GM12878 (cell line): Measurements from ENCODE around the gene HAO2. TPM values are rescaled to one million over a fixed set of nuclear protein-coding genes. Genes with fewer than 3 reads are reported as not detected.

Experiments
- ATAC-seq: fragments of 200-7000 bp; cut with Tn5 transposase; 3 replicates; pipeline ENCODE4 v1.9.1; 2020; ENCODE audit warnings: mild to moderate bottlenecking, moderate library complexity
- BruUV-seq: library from RNA; stranded (reverse); fragments of 400-500 nt; replicated peaks from 2 replicates; lab custom pipeline; 2021; lab: Mats Ljungman, UMichigan
- CTCF ChIA-PET: fragments of 300-600 bp; sonication (Branson Sonifier 250); formaldehyde crosslinking; extraction: SDS; loops from one replicate; lab custom pipeline; 2021; ENCODE audit warnings: inconsistent platforms; lab: Yijun Ruan, JAX
- POLR2A ChIA-PET: fragments of 350-600 bp; formaldehyde crosslinking; extraction: SDS; loops from one replicate; lab custom pipeline; 2021; ENCODE audit warnings: inconsistent platforms; lab: Charles Lee
- RAD21 ChIA-PET: fragments of 300-600 bp; sonication (Branson Sonifier 250); formaldehyde crosslinking; loops from one replicate; lab custom pipeline; 2023; ENCODE audit warnings: antibody characterized with exemption; ENCODE audit not compliant: unreplicated experiment; lab: Charles Lee
- SMC1A ChIA-PET: fragments of 300-600 bp; sonication (Branson Sonifier 250); formaldehyde crosslinking; loops from one replicate; lab custom pipeline; 2023; ENCODE audit not compliant: unreplicated experiment, uncharacterized antibody; lab: Charles Lee
- DNase-seq: peaks from one replicate; pipeline ENCODE4 v3.0.0-alpha.2; 2011; ENCODE audit warnings: low read depth, low spot score
- FAIRE-seq: peaks from 3 replicates; lab custom pipeline; 2011; peaks lifted over from hg19 to GRCh38; lab: Jason Lieb, UNC
- H2AFZ ChIP-seq: 2 replicates; pipeline ENCODE4 v1.6.0; 2011; ENCODE audit warnings: low read depth, low read length, control low read depth; ENCODE audit not compliant: control insufficient read depth
- H3K27ac ChIP-seq: 2 replicates; pipeline ENCODE4 v1.5.1; 2011; ENCODE audit warnings: control low read depth; ENCODE audit not compliant: control insufficient read depth, insufficient read depth
- H3K27me3 ChIP-seq, 2 experiments: replicated peaks in 1 of 2; 2 replicates each; pipeline versions ENCODE4 v1.6.0 to v1.6.1; 2011; ENCODE audit warnings: low read length in 1 of 2; ENCODE audit not compliant: control insufficient read depth in 2 of 2, insufficient read depth in 2 of 2
- H3K36me3 ChIP-seq, 2 experiments: 2 replicates each; pipeline ENCODE4 v1.5.1; 2011; ENCODE audit warnings: low read length in 1 of 2; ENCODE audit not compliant: control insufficient read depth in 2 of 2, insufficient read depth in 2 of 2
- H3K4me1 ChIP-seq: 2 replicates; pipeline ENCODE4 v1.6.1; 2011; ENCODE audit warnings: mild to moderate bottlenecking, low read length, moderate library complexity, mixed read lengths; ENCODE audit not compliant: control insufficient read depth, insufficient read depth
- H3K4me2 ChIP-seq: 2 replicates; pipeline ENCODE4 v1.6.0; 2011; ENCODE audit warnings: control low read depth; ENCODE audit not compliant: control insufficient read depth, insufficient read depth
- H3K4me3 ChIP-seq: fragments of 200-600 bp; sonication (generic); 2 replicates; pipeline ENCODE4 v1.5.1; 2016
- H3K79me2 ChIP-seq: 2 replicates; pipeline ENCODE4 v1.6.0; 2011; ENCODE audit warnings: low read length; ENCODE audit not compliant: control insufficient read depth, insufficient read depth
- H3K9ac ChIP-seq: 2 replicates; pipeline ENCODE4 v1.8.0; 2011; ENCODE audit warnings: low read length, control low read depth, mixed read lengths; ENCODE audit not compliant: control insufficient read depth, insufficient read depth
- H3K9me3 ChIP-seq: replicated peaks from 3 replicates; pipeline ENCODE4 v1.5.1; 2011; ENCODE audit warnings: mild to moderate bottlenecking, low read length; ENCODE audit not compliant: control insufficient read depth, insufficient read depth
- H4K20me1 ChIP-seq: 2 replicates; pipeline ENCODE4 v1.6.0; 2011; ENCODE audit not compliant: control insufficient read depth, insufficient read depth
- ATF7 ChIP-seq: fragments of 450-650 bp; IDR thresholded peaks from 2 replicates; pipeline ENCODE4 v1.6.1; 2016; ENCODE audit warnings: low read depth, mild to moderate bottlenecking
- WGBS: methylation state at CpG from one replicate; pipeline ENCODE4 v1.1.6; 2016; ENCODE audit warnings: low lambda C conversion rate; ENCODE audit not compliant: insufficient replicate concordance, insufficient coverage; ENCODE audit errors: missing lambda C conversion rate; 5-methylcytosine and 5-hydroxymethylcytosine counted together
- in situ Hi-C: fragments of 300-500 bp; cut with MboI; formaldehyde crosslinking; loops from 9 replicates; pipeline ENCODE4 v1.14.3; 2018; ENCODE audit warnings: mixed read lengths
- intact Hi-C: fragments of 100-400 bp; cut with micrococcal nuclease; formaldehyde crosslinking; loops from one replicate; pipeline ENCODE4 v1.14.2; 2022; ENCODE audit not compliant: unreplicated experiment
- polyA plus RNA-seq, 11 experiments: library from polyadenylated mRNA; depleted of rRNA in 4 of 11; unstranded in 6 of 11; stranded (reverse) in 5 of 11; fragments of >200 nt; fragmentation: Nextera tagmentation in 4 of 11; fragmentation: Illumina TruSeq in 1 of 11; extraction: Ambion mirVana in 4 of 11; extraction: Trizol in 1 of 11; gene quantifications; 1 replicate in 1 of 11; 2 replicates in 10 of 11; pipeline versions ENCODE4 v1.2.1 to v1.2.3, GENCODE V29; 2011 to 2016; ENCODE audit warnings: inconsistent platforms in 2 of 11, missing spikeins in 2 of 11, low read depth in 1 of 11
- total RNA-seq, 4 experiments: library from RNA; depleted of rRNA in 3 of 4; stranded (reverse); fragments of >200 nt in 3 of 4; fragmentation: Illumina TruSeq in 1 of 4; extraction: Trizol in 1 of 4; gene quantifications; 2 replicates each; pipeline versions ENCODE4 v1.2.1 to v1.2.3, GENCODE V29; 2013 to 2021
- TF ChIP-seq, protein P1 (sequence below): fragments of 450-650 bp; IDR thresholded peaks from 2 replicates; pipeline ENCODE4 v1.6.1; 2017; ENCODE audit warnings: low read depth, mild to moderate bottlenecking, moderate library complexity

Gene HAO2
- total and polyA plus RNA-seq, 10 of the 15 experiments (the other 5 are each of a cell fraction or from before 2014, with no cell fraction given), result not detected

GRCh38 chr1:119374208-119374874 is 5.8 kb downstream of the HAO2 start:
- Histone ChIP-seq H2AFZ (peak overlapping the region; percentile 27; the same call in 1 of the 2 replicates), H3K79me2 (no peaks in the 10 kb centered on the region), H4K20me1 (no peaks in the 10 kb centered on the region), H3K4me2 (no peak overlapping the region), H3K9ac (no peak overlapping the region; the same call in 1 of the 2 replicates), H3K27me3 (no peaks in the 10 kb centered on the region), H3K36me3 (no peaks in the 10 kb centered on the region), H3K9me3 (no peaks in the 10 kb centered on the region; the same call in 2 of the 3 replicates), H3K4me1 (peaks cover 5% of the 10 kb centered on the region; the same call in 1 of the 2 replicates), H3K4me3 (no peak overlapping the region), H3K27ac (no peak overlapping the region)
- no TSS peak for BruUV-seq
- ChIA-PET CTCF (interaction anchor here (0.7 to 3.5 kb wide), 7 partner anchors 10 to 98 kb away, joined by 3 to 27 read pairs (median 6); no protein-coding TSS in a partner anchor), SMC1A (interaction anchor here (0.8 to 2.3 kb wide), 5 partner anchors 15 to 301 kb away, joined by 3 to 12 read pairs (median 4); no protein-coding TSS in a partner anchor), RAD21 (interaction anchor here (1.3 to 1.9 kb wide), 2 partner anchors 52 to 99 kb away, joined by 3 to 6 read pairs; no protein-coding TSS in a partner anchor), POLR2A (interaction anchor here (0.6 kb wide), 1 partner anchor 16 kb away, joined by 3 read pairs; no protein-coding TSS in a partner anchor)
- DNase-seq, result no peak
- no peak for TF ChIP-seq ATF7
- TF ChIP-seq, protein P1, sequence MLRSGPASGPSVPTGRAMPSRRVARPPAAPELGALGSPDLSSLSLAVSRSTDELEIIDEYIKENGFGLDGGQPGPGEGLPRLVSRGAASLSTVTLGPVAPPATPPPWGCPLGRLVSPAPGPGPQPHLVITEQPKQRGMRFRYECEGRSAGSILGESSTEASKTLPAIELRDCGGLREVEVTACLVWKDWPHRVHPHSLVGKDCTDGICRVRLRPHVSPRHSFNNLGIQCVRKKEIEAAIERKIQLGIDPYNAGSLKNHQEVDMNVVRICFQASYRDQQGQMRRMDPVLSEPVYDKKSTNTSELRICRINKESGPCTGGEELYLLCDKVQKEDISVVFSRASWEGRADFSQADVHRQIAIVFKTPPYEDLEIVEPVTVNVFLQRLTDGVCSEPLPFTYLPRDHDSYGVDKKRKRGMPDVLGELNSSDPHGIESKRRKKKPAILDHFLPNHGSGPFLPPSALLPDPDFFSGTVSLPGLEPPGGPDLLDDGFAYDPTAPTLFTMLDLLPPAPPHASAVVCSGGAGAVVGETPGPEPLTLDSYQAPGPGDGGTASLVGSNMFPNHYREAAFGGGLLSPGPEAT, result peak; percentile 20; the same call in 1 of the 2 replicates
- ATAC-seq, result peak; percentile 64
- FAIRE-seq, result no peak
- in situ Hi-C loops (loop anchor here (10.0 kb wide), 1 partner anchor 300 kb away; no protein-coding TSS in a partner anchor), intact Hi-C loops (loop anchor here (5.0 to 10.0 kb wide), 2 partner anchors 100 to 173 kb away; no protein-coding TSS in a partner anchor)
- WGBS, result 35% methylated on average over 4 of the region's 4 CpGs
